Activated CD4-positive, alpha-beta T cell treated with anti-CD3 and anti-CD28 coated beads, Interleukin-2, amount 10 ng/mL, durations not matched to agents 24 days and 14 days (primary cell): ENCODE results near the gene GGACT. TPM values are rescaled to one million over a fixed set of nuclear protein-coding genes. Genes with fewer than 3 reads are reported as not detected.

Source experiments
- DNase-seq: peaks from one replicate; pipeline ENCODE4 v3.0.0; 2022
- H3K27ac Mint-ChIP-seq: one replicate; pipeline ENCODE4 v1.8.0; 2022; ENCODE audit warnings: mild to moderate bottlenecking, mixed read lengths
- H3K27me3 Mint-ChIP-seq: one replicate; pipeline ENCODE4 v1.8.0; 2022; ENCODE audit warnings: mixed read lengths
- H3K36me3 Mint-ChIP-seq: one replicate; pipeline ENCODE4 v1.8.0; 2022; ENCODE audit warnings: low read depth, mild to moderate bottlenecking, mixed read lengths
- H3K4me1 Mint-ChIP-seq: one replicate; pipeline ENCODE4 v1.8.0; 2021; ENCODE audit warnings: mixed read lengths
- H3K4me3 Mint-ChIP-seq: one replicate; pipeline ENCODE4 v1.8.0; 2022; ENCODE audit warnings: mild to moderate bottlenecking, moderate library complexity, mixed read lengths
- H3K9me3 Mint-ChIP-seq: one replicate; pipeline ENCODE4 v1.8.0; 2021; ENCODE audit warnings: mixed read lengths
- intact Hi-C: fragments of 100-400 bp; cut with micrococcal nuclease; formaldehyde crosslinking; loops from one replicate; pipeline ENCODE4 v1.15.1; 2023
- total RNA-seq: library from RNA; stranded (reverse); gene quantifications from 2 replicates; pipeline ENCODE4 v1.2.3, GENCODE V29; 2022

Gene GGACT
- total RNA-seq, 1 donor from 2014 or later = 4.4 TPM

- intact Hi-C loops = no loop called here
- no peak overlapping the region for H3K27ac Mint-ChIP-seq
- no peaks in the 10 kb centered on the region for H3K36me3 Mint-ChIP-seq
- no peaks in the 10 kb centered on the region for H3K9me3 Mint-ChIP-seq
- no peak overlapping the region for H3K4me3 Mint-ChIP-seq
- peaks cover 3% of the 10 kb centered on the region for H3K27me3 Mint-ChIP-seq
- H3K4me1 Mint-ChIP-seq = peaks cover 2% of the 10 kb centered on the region
- no peak for DNase-seq
Observed at GRCh38 chr13:100560498-100561157, 28.0 kb downstream of the GGACT start.

DNA sequence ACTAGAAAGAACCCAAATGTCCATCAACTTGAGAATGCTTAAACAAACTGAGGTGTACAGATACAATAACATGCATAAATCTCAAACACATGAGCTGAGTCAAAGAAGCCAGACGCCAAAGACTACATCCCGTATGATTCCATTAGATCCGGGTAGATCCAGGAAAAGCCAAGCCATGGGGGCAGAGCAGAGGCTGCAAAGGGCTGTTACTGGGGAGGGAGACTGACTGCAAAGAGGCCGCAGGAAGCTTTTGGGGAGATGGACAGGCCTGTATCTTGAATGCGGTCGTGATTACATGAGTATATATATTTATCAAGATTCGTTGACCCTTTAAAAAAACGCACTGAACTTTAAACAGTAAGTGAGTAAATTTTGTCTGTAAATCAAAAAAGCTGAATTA is 28.7 kb downstream of the GGACT start:
- Mint-ChIP-seq H3K27me3 (peaks cover 5% of the 10 kb centered on the region), H3K27ac (no peak overlapping the region), H3K4me1 (no peaks in the 10 kb centered on the region), H3K36me3 (no peaks in the 10 kb centered on the region), H3K9me3 (no peaks in the 10 kb centered on the region), H3K4me3 (no peak overlapping the region)
- no peak for DNase-seq
- intact Hi-C loops = no loop called here

- peaks cover 10% of the 10 kb centered on the region for H3K27me3 Mint-ChIP-seq
- H3K9me3 Mint-ChIP-seq = no peaks in the 10 kb centered on the region
- no peaks in the 10 kb centered on the region for H3K4me1 Mint-ChIP-seq
- no peak overlapping the region for H3K4me3 Mint-ChIP-seq
- H3K27ac Mint-ChIP-seq = no peak overlapping the region
- H3K36me3 Mint-ChIP-seq = no peaks in the 10 kb centered on the region
- DNase-seq = no peak
- intact Hi-C loops = no loop called here
Observed at GRCh38 chr13:100552755-100553154, 35.8 kb downstream of the GGACT start.

GRCh38 chr13:100549316-100549715 is 39.3 kb downstream of the GGACT start:
- H3K9me3 Mint-ChIP-seq = no peaks in the 10 kb centered on the region
- no peak overlapping the region for H3K27ac Mint-ChIP-seq
- no peaks in the 10 kb centered on the region for H3K36me3 Mint-ChIP-seq
- intact Hi-C loops = loop anchor here (10.0 kb wide), 1 partner anchor 895 kb away; no protein-coding TSS in a partner anchor
- H3K27me3 Mint-ChIP-seq = no peaks in the 10 kb centered on the region
- no peaks in the 10 kb centered on the region for H3K4me1 Mint-ChIP-seq
- no peak for DNase-seq
- no peak overlapping the region for H3K4me3 Mint-ChIP-seq

- Mint-ChIP-seq H3K27me3 (no peaks in the 10 kb centered on the region), H3K4me3 (no peak overlapping the region), H3K9me3 (no peaks in the 10 kb centered on the region), H3K36me3 (no peaks in the 10 kb centered on the region), H3K27ac (no peak overlapping the region), H3K4me1 (peaks cover 1% of the 10 kb centered on the region)
- intact Hi-C loops = loop anchor here (10.0 kb wide), 1 partner anchor 893 kb away; no protein-coding TSS in a partner anchor
- DNase-seq = no peak
Observed at GRCh38 chr13:100547791-100548201, 40.8 kb downstream of the GGACT start.

GRCh38 chr13:100546713-100547405 is 41.7 kb downstream of the GGACT start:
- peaks cover 6% of the 10 kb centered on the region for H3K4me1 Mint-ChIP-seq
- no peak for DNase-seq
- no peak overlapping the region for H3K27ac Mint-ChIP-seq
- intact Hi-C loops = loop anchor here (10.0 kb wide), 1 partner anchor 892 kb away; no protein-coding TSS in a partner anchor
- H3K36me3 Mint-ChIP-seq = no peaks in the 10 kb centered on the region
- H3K27me3 Mint-ChIP-seq = no peaks in the 10 kb centered on the region
- no peak overlapping the region for H3K4me3 Mint-ChIP-seq
- no peaks in the 10 kb centered on the region for H3K9me3 Mint-ChIP-seq

GRCh38 chr13:100545684-100546061 is 42.9 kb downstream of the GGACT start:
- Mint-ChIP-seq H3K4me3 (no peak overlapping the region), H3K27ac (no peak overlapping the region), H3K27me3 (no peaks in the 10 kb centered on the region), H3K36me3 (no peaks in the 10 kb centered on the region), H3K9me3 (no peaks in the 10 kb centered on the region), H3K4me1 (peaks cover 8% of the 10 kb centered on the region)
- no peak for DNase-seq
- intact Hi-C loops = loop anchor here (10.0 kb wide), 1 partner anchor 891 kb away; no protein-coding TSS in a partner anchor

- no peak overlapping the region for H3K27ac Mint-ChIP-seq
- DNase-seq = no peak
- H3K4me3 Mint-ChIP-seq = no peak overlapping the region
- no peaks in the 10 kb centered on the region for H3K9me3 Mint-ChIP-seq
- H3K4me1 Mint-ChIP-seq = peaks cover 8% of the 10 kb centered on the region
- no peaks in the 10 kb centered on the region for H3K27me3 Mint-ChIP-seq
- intact Hi-C loops = loop anchor here (10.0 kb wide), 1 partner anchor 890 kb away; no protein-coding TSS in a partner anchor
- no peaks in the 10 kb centered on the region for H3K36me3 Mint-ChIP-seq
Observed at GRCh38 chr13:100544866-100545683, 43.5 kb downstream of the GGACT start.

DNA sequence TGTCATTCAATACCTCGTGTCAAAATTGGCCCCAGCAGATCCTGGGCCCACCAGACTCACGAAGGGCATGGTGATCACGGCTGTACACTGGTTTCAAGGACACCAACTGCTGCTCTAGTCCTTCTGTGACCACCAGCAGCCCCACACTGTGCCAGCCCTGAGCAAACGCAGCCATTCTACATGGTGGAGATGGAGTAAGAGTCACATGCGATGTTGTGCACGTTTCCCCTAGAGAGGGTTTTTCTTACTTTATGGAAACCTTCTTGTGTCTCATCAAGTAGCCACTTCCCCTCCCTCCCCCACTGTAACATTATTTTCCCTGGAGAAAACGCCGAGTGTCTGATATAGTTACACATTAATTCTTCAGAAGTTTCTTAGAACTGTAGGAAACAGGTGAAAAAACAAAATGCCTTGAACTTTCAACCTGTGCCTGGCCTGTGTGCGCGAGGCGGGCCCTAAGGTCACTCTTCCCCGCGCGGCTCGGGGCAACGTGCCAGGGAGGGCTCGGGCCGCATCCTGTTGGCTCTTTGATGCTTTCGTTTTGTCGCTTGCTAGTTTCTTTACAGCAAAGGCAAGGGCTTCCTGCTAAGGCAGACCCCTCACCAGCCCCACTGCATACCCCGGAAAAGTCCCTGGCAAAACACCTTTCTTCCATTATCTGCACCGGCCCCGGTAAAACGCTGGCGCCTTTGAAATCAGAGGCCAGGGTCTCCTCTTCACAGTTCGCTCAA is 44.6 kb downstream of the GGACT start:
- H3K27me3 Mint-ChIP-seq = no peaks in the 10 kb centered on the region
- no peak overlapping the region for H3K27ac Mint-ChIP-seq
- no peak overlapping the region for H3K4me3 Mint-ChIP-seq
- H3K36me3 Mint-ChIP-seq = no peaks in the 10 kb centered on the region
- no peaks in the 10 kb centered on the region for H3K9me3 Mint-ChIP-seq
- no peak for DNase-seq
- peaks cover 11% of the 10 kb centered on the region for H3K4me1 Mint-ChIP-seq
- intact Hi-C loops = loop anchor here (10.0 kb wide), 1 partner anchor 889 kb away; no protein-coding TSS in a partner anchor

- DNase-seq = peak; percentile 66
- Mint-ChIP-seq H3K4me1 (peaks cover 15% of the 10 kb centered on the region), H3K4me3 (no peak overlapping the region), H3K27ac (no peak overlapping the region), H3K9me3 (no peaks in the 10 kb centered on the region), H3K27me3 (no peaks in the 10 kb centered on the region), H3K36me3 (no peaks in the 10 kb centered on the region)
- intact Hi-C loops = loop anchor here (10.0 kb wide), 1 partner anchor 888 kb away; no protein-coding TSS in a partner anchor
Observed at GRCh38 chr13:100542826-100543156, 45.8 kb downstream of the GGACT start.

DNA sequence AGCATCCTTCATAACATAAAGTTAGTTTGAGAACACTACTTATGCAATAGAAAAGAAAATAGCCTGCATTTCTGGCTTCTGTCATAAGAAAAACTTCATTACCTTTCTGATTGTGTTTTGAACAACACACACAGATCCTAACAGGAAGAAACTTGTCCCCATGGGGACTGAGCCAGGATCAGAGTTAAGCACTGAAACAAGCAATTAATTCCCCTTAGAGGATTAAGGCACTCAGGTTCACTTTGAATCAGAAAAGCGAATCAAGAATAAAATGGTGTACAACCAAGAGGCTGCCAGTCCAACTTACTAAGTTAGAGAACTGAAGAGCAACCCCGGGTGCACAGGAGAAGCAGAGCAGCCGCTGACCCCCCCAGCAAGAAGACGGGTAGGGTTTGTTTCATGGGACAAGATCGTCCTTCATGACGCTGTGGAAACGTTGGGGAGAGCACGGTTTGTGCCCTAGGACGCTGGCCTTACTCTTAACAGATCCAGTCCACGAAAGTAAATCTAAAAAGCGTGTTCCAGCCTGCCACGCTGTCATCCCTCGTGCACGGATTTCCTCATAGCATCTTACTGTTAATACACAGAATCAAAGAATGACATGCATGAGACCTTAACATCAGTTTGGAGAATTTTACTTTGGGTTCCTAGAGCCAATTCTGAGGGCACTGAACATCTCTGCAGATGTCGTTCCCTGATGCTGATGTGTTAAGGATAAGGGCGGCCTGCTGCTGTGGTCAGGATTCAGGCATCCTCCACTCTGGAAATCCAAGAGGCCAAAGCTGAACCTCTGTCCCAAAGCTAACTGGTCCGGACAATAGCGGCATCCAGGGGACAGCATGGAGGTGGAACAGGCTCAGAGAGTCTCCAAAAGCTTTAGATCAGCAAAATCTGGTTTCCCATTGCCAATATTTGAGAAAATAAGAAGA is 46.4 kb downstream of the GGACT start:
- Mint-ChIP-seq H3K4me3 (no peak overlapping the region), H3K9me3 (no peaks in the 10 kb centered on the region), H3K27ac (no peak overlapping the region), H3K36me3 (peaks cover 3% of the 10 kb centered on the region), H3K27me3 (no peaks in the 10 kb centered on the region), H3K4me1 (peaks cover 22% of the 10 kb centered on the region)
- intact Hi-C loops = loop anchor here (10.0 kb wide), 1 partner anchor 887 kb away; no protein-coding TSS in a partner anchor
- no peak for DNase-seq

- H3K4me1 Mint-ChIP-seq = peaks cover 22% of the 10 kb centered on the region
- DNase-seq = no peak
- peaks cover 3% of the 10 kb centered on the region for H3K36me3 Mint-ChIP-seq
- intact Hi-C loops = loop anchor here (10.0 kb wide), 1 partner anchor 886 kb away; no protein-coding TSS in a partner anchor
- no peak overlapping the region for H3K27ac Mint-ChIP-seq
- no peak overlapping the region for H3K4me3 Mint-ChIP-seq
- no peaks in the 10 kb centered on the region for H3K27me3 Mint-ChIP-seq
- no peaks in the 10 kb centered on the region for H3K9me3 Mint-ChIP-seq
Observed at GRCh38 chr13:100540621-100541020, 48.0 kb downstream of the GGACT start.
